Activated B cell treated with CpG ODN at 0.5 μM for 24 hours (primary cell): ENCODE measurements around the gene TMEM214. TPM values are rescaled to one million over a fixed set of nuclear protein-coding genes. Genes with fewer than 3 reads are reported as not detected.

ENCODE experiments used
- ATAC-seq: fragments of 200-7000 bp; cut with Tn5 transposase; one replicate; pipeline ENCODE4 v1.10.0; 2021; ENCODE audit warnings: low read depth, mild to moderate bottlenecking, moderate library complexity
- CTCF ChIA-PET: fragments of 350-600 bp; sonication (Branson Sonifier 250); formaldehyde crosslinking; loops from one replicate; lab custom pipeline; 2021; ENCODE audit warnings: antibody characterized with exemption; lab: Charles Lee
- POLR2A ChIA-PET: fragments of 350-600 bp; sonication (Branson Sonifier 250); formaldehyde crosslinking; loops from one replicate; lab custom pipeline; 2021; ENCODE audit warnings: antibody characterized with exemption; lab: Charles Lee
- DNase-seq: peaks from one replicate; pipeline ENCODE4 v3.0.0; 2022
- H3K27ac Mint-ChIP-seq: one replicate; pipeline ENCODE4 v1.8.0; 2020; ENCODE audit warnings: mixed read lengths
- H3K27me3 Mint-ChIP-seq: one replicate; pipeline ENCODE4 v1.8.0; 2021; ENCODE audit warnings: mixed read lengths
- H3K36me3 Mint-ChIP-seq: one replicate; pipeline ENCODE4 v1.8.0; 2021; ENCODE audit warnings: low read depth, mixed read lengths
- H3K4me1 Mint-ChIP-seq: one replicate; pipeline ENCODE4 v1.8.0; 2021; ENCODE audit warnings: mixed read lengths
- H3K4me3 Mint-ChIP-seq: one replicate; pipeline ENCODE4 v1.8.0; 2020; ENCODE audit warnings: mild to moderate bottlenecking, mixed read lengths
- H3K9me3 Mint-ChIP-seq: one replicate; pipeline ENCODE4 v1.8.0; 2020; ENCODE audit warnings: mixed read lengths
- CTCF ChIP-seq: fragments of 200-600 bp; IDR thresholded peaks from one replicate; pipeline ENCODE4 v1.8.0; 2022; ENCODE audit warnings: antibody characterized with exemption, mild to moderate bottlenecking
- intact Hi-C: fragments of 100-400 bp; cut with micrococcal nuclease; formaldehyde crosslinking; loops from one replicate; pipeline ENCODE4 v1.15.1; 2024
- total RNA-seq: library from RNA; stranded (reverse); gene quantifications from 2 replicates; pipeline ENCODE4 v1.2.3, GENCODE V29; 2022

The TMEM214 gene
- total RNA-seq, 1 donor from 2014 or later: 92.1 TPM

GRCh38 chr2:27041752-27042151, 9.0 kb downstream of the TMEM214 start:
- ChIA-PET CTCF (interaction anchor here (0.9 to 2.1 kb wide), 2 partner anchors 9 to 30 kb away, joined by 3 to 8 read pairs; partner anchors contain the start of genes AGBL5 and OST4), POLR2A (interaction anchor here (0.8 to 4.2 kb wide), 4 partner anchors 9 to 170 kb away, joined by 4 to 53 read pairs (median 12); partner anchors contain the start of genes AGBL5, ATRAID, KHK and OST4)
- Mint-ChIP-seq H3K4me3 (peak overlapping the region; percentile 70), H3K4me1 (peaks cover 35% of the 10 kb centered on the region), H3K27ac (peak overlapping the region; percentile 95), H3K36me3 (peaks cover 49% of the 10 kb centered on the region), H3K27me3 (no peaks in the 10 kb centered on the region), H3K9me3 (no peaks in the 10 kb centered on the region)
- intact Hi-C loops: loop anchor here (1.0 kb wide), 2 partner anchors 9 kb away; partner anchors contain the start of gene TMEM214
- peak; percentile 53 for ATAC-seq
- no peak for TF ChIP-seq CTCF
- no peak for DNase-seq

DNA sequence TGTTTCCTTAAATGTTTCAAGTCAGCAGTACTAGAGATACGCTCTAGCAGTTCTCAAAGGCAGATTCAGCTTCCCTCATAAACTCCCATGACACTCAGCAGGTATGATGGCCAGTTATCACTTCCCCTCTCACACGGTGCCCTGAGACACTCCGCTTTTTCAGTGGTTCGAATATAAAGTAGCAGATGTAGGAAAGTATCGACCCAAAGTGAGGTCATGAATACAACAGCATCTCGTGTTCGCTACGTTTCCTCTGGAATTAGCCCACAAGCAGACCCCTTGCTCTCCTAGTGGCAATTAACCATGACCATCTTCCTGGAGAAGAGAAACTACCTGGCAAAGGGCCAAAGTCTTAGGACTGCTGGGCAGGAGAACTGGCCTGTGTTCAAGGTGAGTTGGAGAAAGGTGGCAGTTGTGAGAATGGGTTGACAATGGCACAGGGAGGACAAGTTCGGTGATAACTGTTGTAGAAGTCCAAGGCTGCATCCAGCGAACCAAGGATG, 9.4 kb downstream of the TMEM214 start:
- H3K4me3 Mint-ChIP-seq: peak overlapping the region; percentile 70
- H3K9me3 Mint-ChIP-seq: no peaks in the 10 kb centered on the region
- peaks cover 35% of the 10 kb centered on the region for H3K4me1 Mint-ChIP-seq
- intact Hi-C loops: loop anchor here (1.0 kb wide), 2 partner anchors 8 to 10 kb away; partner anchors contain the start of gene TMEM214
- DNase-seq: peak; percentile 21
- CTCF ChIA-PET: interaction anchor here (2.1 kb wide), 1 partner anchor 8 kb away, joined by 8 read pairs; the partner anchor contains the start of gene AGBL5
- POLR2A ChIA-PET: interaction anchor here (1.4 to 4.2 kb wide), 3 partner anchors 9 to 170 kb away, joined by 10 to 53 read pairs (median 14); partner anchors contain the start of genes AGBL5, ATRAID, OST4 and SLC5A6
- no peaks in the 10 kb centered on the region for H3K27me3 Mint-ChIP-seq
- ATAC-seq: peak; percentile 97
- peaks cover 45% of the 10 kb centered on the region for H3K36me3 Mint-ChIP-seq
- peak overlapping the region; percentile 95 for H3K27ac Mint-ChIP-seq
- no peak for TF ChIP-seq CTCF

DNA sequence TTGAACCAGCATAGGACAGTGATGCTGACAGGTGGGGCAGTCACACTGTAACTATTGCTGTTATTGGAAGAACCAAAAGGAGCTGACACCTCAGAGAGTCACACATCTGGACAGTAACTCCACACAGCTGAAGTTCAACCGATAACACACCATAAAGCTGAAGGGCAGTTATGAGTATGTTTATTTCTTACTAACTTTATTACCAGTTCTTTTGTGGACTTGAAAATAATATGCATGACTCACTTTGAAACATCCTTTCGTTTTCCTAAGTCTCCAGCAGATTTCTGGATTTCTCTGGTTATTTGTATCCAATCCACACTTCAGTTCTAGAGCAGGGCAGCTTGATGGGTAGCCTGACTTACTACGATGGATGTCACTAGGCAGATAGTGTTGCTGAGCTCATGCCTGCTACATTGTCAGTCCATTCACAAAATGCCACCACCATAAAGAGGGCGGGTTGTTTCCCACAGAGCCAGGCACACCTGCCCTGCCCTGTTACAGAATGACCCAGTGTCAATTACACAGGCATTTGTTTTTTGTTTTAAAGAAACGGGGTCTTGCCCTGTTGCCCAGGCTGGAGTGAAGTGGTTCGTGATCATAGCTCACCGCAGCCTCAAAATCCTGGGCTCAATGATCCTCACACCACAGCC, 10.3 kb downstream of the TMEM214 start:
- peak overlapping the region; percentile 95 for H3K27ac Mint-ChIP-seq
- peaks cover 35% of the 10 kb centered on the region for H3K4me1 Mint-ChIP-seq
- DNase-seq (no peak), ATAC-seq (no peak)
- no peak for TF ChIP-seq CTCF
- no peaks in the 10 kb centered on the region for H3K9me3 Mint-ChIP-seq
- CTCF ChIA-PET: no interaction called here
- H3K27me3 Mint-ChIP-seq: no peaks in the 10 kb centered on the region
- no peak overlapping the region for H3K4me3 Mint-ChIP-seq
- H3K36me3 Mint-ChIP-seq: peaks cover 37% of the 10 kb centered on the region
- intact Hi-C loops: loop anchor here (1.0 kb wide), 2 partner anchors 7 to 11 kb away; partner anchors contain the start of gene TMEM214
- POLR2A ChIA-PET: interaction anchor here (1.1 to 4.2 kb wide), 2 partner anchors 8 to 72 kb away, joined by 3 to 53 read pairs; partner anchors contain the start of gene AGBL5

GRCh38 chr2:27049422-27050280, 16.9 kb downstream of the TMEM214 start:
- Mint-ChIP-seq H3K4me1 (peaks cover 19% of the 10 kb centered on the region), H3K27ac (peak overlapping the region; percentile 100), H3K4me3 (peak overlapping the region; percentile 97), H3K9me3 (no peaks in the 10 kb centered on the region), H3K27me3 (peaks cover 6% of the 10 kb centered on the region), H3K36me3 (peaks cover 20% of the 10 kb centered on the region)
- ChIA-PET POLR2A (interaction anchor here (0.6 to 10.5 kb wide), 13 partner anchors 8 to 768 kb away, joined by 3 to 204 read pairs (median 6); partner anchors contain the start of genes ATRAID, EIF2B4, KHK and OST4), CTCF (interaction anchor here (0.8 to 2.1 kb wide), 8 partner anchors 8 to 88 kb away, joined by 3 to 12 read pairs (median 4); partner anchors contain the start of genes OST4 and TMEM214)
- DNase-seq: peak; percentile 55
- no peak for TF ChIP-seq CTCF
- peak; percentile 20 for ATAC-seq
- intact Hi-C loops: loop anchor here (1.0 to 10.0 kb wide), 11 partner anchors 7 to 1017 kb away; partner anchors contain the start of genes ADGRF3, ATRAID, BABAM2 and CENPA
